MM.1S (cell line): ENCODE results near the gene SNRNP40.

Experiments
- EZH2 ChIP-seq: fragments of 300-600 bp; sonication (generic); optimal IDR thresholded peaks from 2 replicates; pipeline ENCODE3; 2017; ENCODE audit warnings: low read depth, mild to moderate bottlenecking, antibody characterized with exemption, low read length, mixed read lengths
- TF ChIP-seq, protein P1 (sequence below): fragments of 300-600 bp; sonication (generic); IDR thresholded peaks from 2 replicates; pipeline ENCODE4 v1.5.1; 2016; ENCODE audit warnings: antibody characterized with exemption, low read length, mixed read lengths

- TF ChIP-seq, protein P1, sequence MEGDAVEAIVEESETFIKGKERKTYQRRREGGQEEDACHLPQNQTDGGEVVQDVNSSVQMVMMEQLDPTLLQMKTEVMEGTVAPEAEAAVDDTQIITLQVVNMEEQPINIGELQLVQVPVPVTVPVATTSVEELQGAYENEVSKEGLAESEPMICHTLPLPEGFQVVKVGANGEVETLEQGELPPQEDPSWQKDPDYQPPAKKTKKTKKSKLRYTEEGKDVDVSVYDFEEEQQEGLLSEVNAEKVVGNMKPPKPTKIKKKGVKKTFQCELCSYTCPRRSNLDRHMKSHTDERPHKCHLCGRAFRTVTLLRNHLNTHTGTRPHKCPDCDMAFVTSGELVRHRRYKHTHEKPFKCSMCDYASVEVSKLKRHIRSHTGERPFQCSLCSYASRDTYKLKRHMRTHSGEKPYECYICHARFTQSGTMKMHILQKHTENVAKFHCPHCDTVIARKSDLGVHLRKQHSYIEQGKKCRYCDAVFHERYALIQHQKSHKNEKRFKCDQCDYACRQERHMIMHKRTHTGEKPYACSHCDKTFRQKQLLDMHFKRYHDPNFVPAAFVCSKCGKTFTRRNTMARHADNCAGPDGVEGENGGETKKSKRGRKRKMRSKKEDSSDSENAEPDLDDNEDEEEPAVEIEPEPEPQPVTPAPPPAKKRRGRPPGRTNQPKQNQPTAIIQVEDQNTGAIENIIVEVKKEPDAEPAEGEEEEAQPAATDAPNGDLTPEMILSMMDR, result no peak
- TF ChIP-seq EZH2, result no peak
Observed at GRCh38 chr1:31336687-31337467, 40.3 kb upstream of the SNRNP40 start.
